DOHH2 (cell line): ENCODE measurements around the gene PLBD2.

Experiments used
- CTCF ChIP-seq: fragments of 200-600 bp; sonication (generic); IDR thresholded peaks from one replicate; pipeline ENCODE4 v1.5.1; 2014; ENCODE audit warnings: antibody characterized with exemption, mild to moderate bottlenecking, low read depth, low read length; ENCODE audit not compliant: poor library complexity, severe bottlenecking
- EZH2phosphoT487 ChIP-seq: fragments of 200-600 bp; sonication (generic); IDR thresholded peaks from 2 replicates; pipeline ENCODE4 v1.6.1; 2017; ENCODE audit warnings: borderline replicate concordance, mild to moderate bottlenecking, antibody characterized with exemption, low read length, moderate library complexity, mixed read lengths

DNA sequence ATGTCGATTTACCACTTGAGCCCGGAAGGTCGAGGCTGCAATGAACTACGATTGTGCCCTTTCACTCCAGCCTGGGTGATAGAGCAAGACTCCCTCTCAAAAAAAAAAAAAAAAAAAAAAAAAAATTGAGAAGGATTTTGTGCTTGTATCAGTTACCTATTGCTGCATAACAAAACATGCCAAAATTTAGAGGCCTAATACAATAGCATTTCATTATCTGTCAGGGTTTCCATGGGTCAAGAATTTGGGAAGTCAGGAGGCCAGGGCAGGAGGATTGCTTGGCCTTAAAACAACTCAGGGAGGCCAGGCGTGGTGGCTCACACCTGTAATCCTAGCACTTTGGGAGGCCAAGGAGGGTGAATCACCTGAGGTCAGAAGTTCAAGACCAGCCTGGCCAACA is 18.8 kb upstream of the PLBD2 start:
- TF ChIP-seq CTCF (no peak), EZH2phosphoT487 (no peak)
